GM18951 (cell line): Measurements from ENCODE around the gene TSR1.

ENCODE experiments used
- POLR2A ChIP-seq: IDR thresholded peaks from 4 replicates; pipeline ENCODE4 v1.6.1; 2011; ENCODE audit warnings: mild to moderate bottlenecking; ENCODE audit not compliant: insufficient read length, insufficient read depth; ENCODE audit errors: extremely low read depth
- in situ Hi-C: fragments of 300-500 bp; cut with MboI; formaldehyde crosslinking; loops from one replicate; pipeline ENCODE4 v1.12.0; 2022; ENCODE audit warnings: low sequenced_read_pairs, mixed read lengths, inconsistent platforms; ENCODE audit not compliant: unreplicated experiment

The TSR1 gene

DNA sequence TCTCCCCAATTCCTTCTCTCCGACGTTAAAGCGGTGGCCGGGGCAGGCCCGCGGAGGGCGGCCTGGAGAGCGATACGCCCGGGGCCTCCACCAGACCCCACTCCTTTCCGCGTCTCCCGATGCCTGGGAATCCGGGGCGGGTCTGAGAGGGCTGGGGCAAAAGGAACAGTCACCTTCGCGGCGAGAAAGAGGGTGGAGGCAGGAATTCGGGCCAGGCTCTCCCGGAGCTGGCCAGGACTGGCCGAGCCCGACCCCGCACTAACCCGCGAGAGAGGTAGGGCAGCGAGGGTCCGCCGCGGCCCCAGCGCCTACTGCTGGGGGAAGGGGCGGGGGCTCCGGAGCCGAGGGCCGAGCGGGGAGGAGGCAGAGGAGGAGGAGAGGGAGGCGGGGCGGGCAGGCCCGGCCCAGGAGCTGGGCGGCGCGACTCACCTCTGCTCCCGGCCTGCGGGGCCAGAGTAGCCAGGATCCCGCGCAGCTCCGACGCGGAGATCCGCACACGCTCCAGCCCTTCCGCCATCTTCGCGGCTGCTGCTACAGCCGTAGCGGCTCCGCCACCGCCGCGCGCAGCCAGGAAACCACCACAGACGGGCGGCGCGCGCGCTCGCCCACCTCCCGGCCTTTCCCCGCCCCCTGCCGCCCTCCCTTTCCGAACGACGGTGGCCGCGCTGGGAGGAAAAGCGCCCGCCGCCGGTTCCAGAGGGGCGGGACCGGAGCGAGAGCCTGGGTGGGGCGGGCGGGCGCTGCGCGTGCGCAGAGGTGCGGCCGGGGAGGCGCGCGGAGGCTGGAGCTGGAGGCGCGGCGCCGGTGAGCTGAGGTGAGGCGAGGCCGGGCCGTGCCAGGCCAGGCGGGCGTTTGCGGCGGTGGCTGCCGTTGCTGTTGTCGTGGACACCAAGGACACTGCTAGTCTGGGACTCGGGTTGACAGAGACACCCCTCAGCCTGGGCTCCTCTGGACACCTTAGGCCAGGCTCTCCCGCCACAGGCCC, 32.8 kb downstream of the TSR1 start, which contains the start of the genes SMG6 and SRR:
Gene SMG6, minus strand, starts transcription at position 582 of the 985 bp plus-strand sequence. Its CDS starts 65 bp downstream, at position 517.
Gene SRR, plus strand, starts transcription at position 747 of the 985 bp plus-strand sequence. CDS start 11,611 bp downstream, outside the sequence.
- TF ChIP-seq POLR2A: peak; percentile 86
- in situ Hi-C loops: no loop called here

DNA sequence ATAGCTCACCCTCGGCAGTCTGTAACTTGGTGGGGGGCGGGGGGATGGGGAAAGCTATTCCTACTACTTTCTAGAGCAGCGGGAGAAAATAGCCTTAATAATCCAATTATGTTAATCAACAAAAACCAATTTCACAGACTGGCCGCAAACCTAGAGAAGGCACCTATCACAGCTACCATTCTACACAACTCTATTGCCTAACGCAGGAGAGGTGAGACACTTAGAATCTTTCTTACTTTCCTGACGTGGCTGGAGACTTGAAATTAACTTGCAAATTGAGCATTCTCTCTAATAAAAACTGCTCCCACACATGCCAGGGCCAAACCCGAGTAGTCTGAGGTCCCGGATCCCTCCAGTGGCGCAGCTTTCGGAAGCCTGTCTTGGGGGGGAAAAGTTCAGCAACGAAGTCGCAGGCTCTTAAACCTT, 33.5 kb downstream of the TSR1 start:
- in situ Hi-C loops: no loop called here
- TF ChIP-seq POLR2A: no peak

DNA sequence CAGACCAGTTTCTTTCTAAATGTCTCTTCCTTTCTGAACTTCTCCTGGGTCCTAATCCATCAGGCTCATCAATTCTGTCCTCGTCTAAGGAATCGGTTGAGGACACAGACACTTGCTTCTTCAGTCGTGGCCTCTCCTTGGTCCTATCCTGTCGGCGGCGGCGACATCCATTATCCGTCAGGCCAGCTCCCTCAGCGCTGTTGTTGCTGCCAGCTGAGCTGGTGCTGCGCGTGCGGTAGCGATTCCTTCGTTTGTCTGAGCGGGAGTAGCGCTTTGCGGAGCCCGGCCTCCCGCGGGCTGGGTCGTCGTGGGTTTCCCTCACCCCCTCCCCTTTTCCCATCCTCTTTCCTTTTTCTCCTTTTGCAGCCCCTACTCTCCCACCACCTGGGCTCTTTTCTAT, 36.5 kb downstream of the TSR1 start:
- TF ChIP-seq POLR2A: no peak
- in situ Hi-C loops: no loop called here

DNA sequence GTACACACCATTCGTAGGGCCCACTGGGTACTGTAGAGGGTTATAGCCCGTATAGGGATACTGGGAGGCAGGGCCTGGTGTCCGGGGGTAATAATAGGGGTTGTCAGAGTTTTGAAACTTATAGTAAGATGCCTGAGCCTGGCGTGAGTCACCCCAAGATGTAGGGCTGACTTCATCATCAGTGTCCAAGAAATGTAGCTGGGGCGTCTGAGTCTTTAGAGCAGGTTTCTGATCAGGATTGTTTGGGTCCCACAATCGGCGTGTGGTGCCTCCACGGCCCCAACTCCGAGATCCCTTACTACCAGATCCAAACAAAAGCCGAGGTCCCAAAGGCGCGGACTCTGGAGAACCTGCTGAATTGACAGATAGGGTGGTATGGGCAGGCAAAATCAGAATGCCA, 37.1 kb downstream of the TSR1 start:
- no peak for TF ChIP-seq POLR2A
- in situ Hi-C loops: no loop called here

DNA sequence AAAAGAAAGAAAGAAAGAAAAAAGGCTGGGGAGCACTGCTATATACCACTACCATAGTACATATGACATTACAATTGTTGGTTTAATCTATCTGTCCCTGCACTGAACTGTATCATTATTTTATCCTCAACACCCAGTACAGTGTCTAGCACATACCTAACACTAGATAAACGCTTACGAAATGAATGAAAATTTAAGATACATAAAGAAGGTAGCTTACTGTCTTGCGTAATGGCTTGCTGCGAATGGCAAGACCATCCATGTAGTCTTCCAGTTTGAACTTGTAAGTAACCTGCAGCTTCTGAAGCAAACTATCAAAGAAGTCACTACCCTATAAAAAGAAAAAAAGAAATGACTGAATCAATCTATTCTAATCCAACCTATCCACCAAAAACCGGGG, 39.2 kb downstream of the TSR1 start:
- no peak for TF ChIP-seq POLR2A
- in situ Hi-C loops: no loop called here

DNA sequence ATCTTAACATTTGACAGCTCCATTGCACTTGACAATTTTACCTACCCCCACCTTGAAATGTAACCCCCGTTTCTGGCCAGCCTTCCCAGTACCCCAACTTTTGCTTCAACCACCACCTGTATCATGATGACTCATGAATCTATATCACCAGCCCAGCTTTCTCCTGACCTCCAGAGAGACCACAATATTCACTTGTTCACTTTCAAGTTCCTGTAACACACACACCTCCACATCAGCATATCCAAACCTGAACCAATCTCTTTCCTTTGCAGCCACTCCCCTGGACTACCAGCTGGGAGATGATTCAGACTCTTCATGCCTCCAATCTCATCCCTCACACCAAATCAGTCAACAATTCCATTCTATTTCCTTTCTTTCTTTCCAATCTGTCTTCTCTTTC, 40.7 kb downstream of the TSR1 start:
- in situ Hi-C loops: no loop called here
- TF ChIP-seq POLR2A: no peak

DNA sequence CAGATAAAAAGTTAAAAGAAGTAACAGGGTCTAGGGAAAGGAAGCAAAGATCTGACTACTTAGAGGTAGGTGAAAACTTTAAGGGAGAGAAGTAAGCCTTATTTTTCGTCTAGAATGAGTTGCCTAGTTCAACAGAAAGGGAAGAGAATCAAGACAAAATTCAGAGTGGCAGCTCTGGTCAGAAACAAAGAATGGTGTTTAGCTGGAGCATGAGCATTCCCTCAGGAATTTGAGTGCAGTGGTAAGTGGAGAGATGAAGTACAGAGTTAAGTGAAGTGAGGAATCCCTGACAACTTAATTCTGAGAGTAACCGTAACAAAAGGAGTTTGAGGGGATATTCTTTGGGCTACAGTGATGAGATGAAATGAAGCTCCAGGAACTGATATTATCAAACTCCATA, 44.2 kb downstream of the TSR1 start:
- no peak for TF ChIP-seq POLR2A
- in situ Hi-C loops: no loop called here

DNA sequence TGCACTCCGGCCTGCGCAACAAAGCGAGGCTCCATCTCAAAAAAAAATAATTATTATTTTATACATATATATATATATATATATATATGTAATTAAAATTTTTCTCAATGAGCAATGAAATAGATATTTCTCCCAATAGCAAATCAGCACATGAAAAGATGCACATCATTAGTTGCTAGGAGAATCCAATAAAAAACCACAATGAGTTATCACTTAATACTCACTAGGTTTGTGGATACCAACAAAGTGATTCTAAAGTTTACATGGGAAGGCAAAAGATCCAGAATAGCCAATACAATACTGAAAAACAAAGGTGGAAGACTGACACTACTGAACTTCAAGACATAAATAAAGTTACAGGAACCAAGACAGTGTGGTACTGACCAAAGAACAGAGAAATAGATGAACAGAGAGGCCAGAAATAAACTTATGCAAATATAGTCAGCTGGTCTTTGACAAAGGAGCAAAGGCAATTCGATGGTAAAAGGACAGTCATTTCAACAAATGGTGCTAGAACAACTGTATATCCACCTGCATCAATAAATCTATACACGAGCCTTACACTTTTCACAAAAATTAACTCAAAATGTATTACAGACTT, 46.3 kb downstream of the TSR1 start:
- no peak for TF ChIP-seq POLR2A
- in situ Hi-C loops: no loop called here

DNA sequence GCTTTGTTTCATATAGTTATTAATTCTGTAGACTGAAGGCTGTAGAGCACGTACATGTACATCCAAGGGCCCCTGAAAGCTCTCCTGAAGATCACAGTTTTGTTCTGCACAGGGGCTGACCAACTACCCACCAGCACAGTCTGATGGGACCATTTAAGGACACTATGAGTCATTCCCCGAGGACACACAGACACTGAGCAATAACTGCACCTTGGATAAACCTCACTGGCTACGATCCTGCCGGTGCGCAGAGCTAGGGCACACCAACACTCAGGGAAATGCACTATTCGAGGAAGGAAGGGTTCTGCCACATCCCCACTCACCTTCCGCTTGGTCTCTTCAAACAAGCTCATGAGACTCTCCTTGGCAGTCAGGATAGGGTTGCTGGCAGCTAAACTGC, 53.0 kb downstream of the TSR1 start:
- TF ChIP-seq POLR2A: no peak
- in situ Hi-C loops: no loop called here

DNA sequence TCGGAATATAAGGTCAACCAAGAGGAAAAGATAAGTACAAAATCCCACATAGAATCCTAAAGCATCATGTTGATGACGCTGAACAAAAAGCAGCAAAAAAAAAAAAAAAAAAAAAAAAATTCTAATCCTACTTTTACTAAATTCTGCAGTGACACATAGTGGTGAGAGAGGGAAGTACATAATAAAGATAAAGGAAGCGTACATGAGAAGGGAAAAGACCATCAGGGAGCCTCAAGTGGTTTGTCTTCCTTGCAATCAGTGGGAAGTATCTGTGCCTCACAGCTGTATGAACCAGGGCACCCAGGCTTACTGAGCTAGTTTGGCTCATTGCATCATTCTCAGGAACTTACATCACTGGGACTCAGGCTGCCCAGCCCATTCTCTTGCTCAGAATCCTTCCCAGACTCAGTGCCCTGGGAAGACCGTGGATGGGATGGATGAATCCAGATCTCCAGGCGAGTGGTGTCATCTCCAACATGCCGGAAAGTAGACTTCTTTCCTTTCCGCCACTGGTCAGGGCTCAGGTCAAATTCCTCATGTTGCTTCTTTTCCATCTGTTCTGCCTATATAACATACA, 53.9 kb downstream of the TSR1 start:
- in situ Hi-C loops: no loop called here

DNA sequence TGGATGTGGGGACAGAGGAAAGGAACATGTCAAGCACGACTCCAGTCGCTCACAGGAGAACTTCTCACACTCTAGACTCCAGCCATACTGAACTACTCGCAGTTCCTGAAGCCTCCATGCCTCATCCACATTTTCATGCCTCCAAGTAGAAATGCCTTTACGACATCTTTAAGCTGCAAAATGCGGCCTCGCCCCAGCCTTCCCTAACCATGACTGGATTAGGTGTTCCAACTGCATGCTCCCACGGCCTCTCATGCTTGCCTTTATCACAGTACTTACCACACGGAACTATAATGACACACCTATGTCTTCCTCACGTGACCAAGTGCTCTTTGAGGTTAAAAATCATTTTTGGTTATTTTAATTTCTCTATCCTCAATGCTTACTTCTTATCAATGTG, 56.5 kb downstream of the TSR1 start:
- in situ Hi-C loops: no loop called here
- no peak for TF ChIP-seq POLR2A

More for the DNA sequence above, 53.9 kb downstream of the TSR1 start:
- no peak for TF ChIP-seq POLR2A

DNA sequence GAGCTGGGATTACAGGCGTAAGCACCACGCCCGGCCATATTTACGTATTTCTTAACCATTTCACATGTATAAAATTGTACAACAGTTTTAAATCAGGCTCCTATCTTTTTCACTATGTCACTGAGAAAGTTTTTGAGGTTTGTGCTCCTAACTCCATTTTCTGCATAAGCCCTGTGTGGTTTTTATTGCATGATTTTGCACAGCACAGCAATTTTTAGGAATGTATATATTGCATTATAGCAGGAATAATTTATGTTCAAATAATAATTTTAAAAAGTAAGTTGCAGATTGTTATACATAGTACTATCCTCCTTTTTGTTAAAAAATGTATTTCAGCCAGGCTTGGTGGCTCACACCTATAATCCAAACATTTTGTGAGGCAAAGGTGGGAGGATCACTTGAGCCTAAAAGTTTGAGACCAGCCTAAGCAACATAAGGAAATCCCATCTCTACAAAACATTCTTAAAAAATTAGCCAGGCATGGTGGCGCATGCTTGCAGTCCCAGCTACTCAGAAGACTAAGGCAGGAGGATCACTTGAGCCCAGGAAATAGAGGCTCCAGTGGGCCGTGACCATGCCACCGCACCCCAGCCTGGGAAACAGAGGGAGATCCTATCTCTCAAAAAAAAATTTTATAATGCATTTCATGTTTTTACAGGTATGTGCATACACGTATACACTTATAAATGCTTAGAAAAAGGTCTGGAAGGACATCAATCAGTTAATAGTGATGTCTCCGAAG, 58.7 kb downstream of the TSR1 start:
- TF ChIP-seq POLR2A: no peak
- in situ Hi-C loops: no loop called here

DNA sequence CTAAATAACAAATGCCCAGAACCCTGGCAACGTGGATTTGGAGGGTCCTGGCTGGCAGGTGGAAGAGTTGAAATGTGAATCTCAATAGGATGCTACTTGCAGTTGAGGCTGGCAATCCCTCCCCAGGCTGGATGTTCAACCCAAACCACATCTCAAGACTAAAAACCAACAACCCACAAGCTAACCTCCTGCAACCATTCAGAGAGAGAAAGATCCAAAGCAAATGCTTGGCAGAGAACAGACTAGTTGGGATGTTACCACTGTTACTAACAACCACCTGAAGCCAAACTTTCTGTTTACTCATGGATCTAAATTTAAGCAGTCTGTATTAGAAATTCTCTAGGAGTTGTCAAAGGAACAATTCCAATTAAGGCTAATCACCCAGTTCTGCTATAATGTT, 60.5 kb downstream of the TSR1 start:
- no peak for TF ChIP-seq POLR2A
- in situ Hi-C loops: no loop called here
